Osteocyte (in vitro differentiated cells): ENCODE data around the gene TAF4. TPM values are rescaled to one million over a fixed set of nuclear protein-coding genes. Genes with fewer than 3 reads are reported as not detected.
"Not testable (repeated sequence)": the region's sequence is repeated elsewhere in the genome, so short reads cannot be mapped to it uniquely, and the experiment has no call there.

ENCODE experiments used
- DNase-seq: peaks from one replicate; pipeline ENCODE4 v3.0.0; 2021; ENCODE audit warnings: mixed read lengths; ENCODE audit not compliant: unreplicated experiment; ENCODE audit errors: extremely low spot score
- H3K27ac Mint-ChIP-seq: one replicate; pipeline ENCODE4 v1.8.0; 2021; ENCODE audit warnings: mild to moderate bottlenecking, mixed read lengths; ENCODE audit not compliant: unreplicated experiment
- H3K27me3 Mint-ChIP-seq: one replicate; pipeline ENCODE4 v1.8.0; 2021; ENCODE audit warnings: mixed read lengths; ENCODE audit not compliant: unreplicated experiment
- H3K36me3 Mint-ChIP-seq: one replicate; pipeline ENCODE4 v1.8.0; 2021; ENCODE audit warnings: mixed read lengths; ENCODE audit not compliant: unreplicated experiment
- H3K4me1 Mint-ChIP-seq: one replicate; pipeline ENCODE4 v1.8.0; 2021; ENCODE audit warnings: mixed read lengths; ENCODE audit not compliant: unreplicated experiment
- H3K4me3 Mint-ChIP-seq: one replicate; pipeline ENCODE4 v1.8.0; 2021; ENCODE audit warnings: mild to moderate bottlenecking, moderate library complexity, mixed read lengths; ENCODE audit not compliant: unreplicated experiment
- H3K9me3 Mint-ChIP-seq: one replicate; pipeline ENCODE4 v1.8.0; 2021; ENCODE audit warnings: mixed read lengths; ENCODE audit not compliant: unreplicated experiment
- total RNA-seq: library from RNA; stranded (reverse); gene quantifications from 2 replicates; pipeline ENCODE4 v1.2.1, GENCODE V29; 2021
- TF ChIP-seq, protein P1 (sequence below): fragments of 200-600 bp; sonication (generic); IDR thresholded peaks from 2 replicates; pipeline ENCODE4 v1.5.0; 2021; ENCODE audit warnings: antibody characterized with exemption, mild to moderate bottlenecking, moderate library complexity

Gene TAF4
- total RNA-seq, 1 donor from 2014 or later, result 22.8 TPM

- no peak for DNase-seq
- H3K9me3 Mint-ChIP-seq, result no peaks in the 10 kb centered on the region
- H3K27ac Mint-ChIP-seq, result no peak overlapping the region
- no peaks in the 10 kb centered on the region for H3K4me1 Mint-ChIP-seq
- H3K36me3 Mint-ChIP-seq, result peaks cover 31% of the 10 kb centered on the region
- TF ChIP-seq, protein P1, sequence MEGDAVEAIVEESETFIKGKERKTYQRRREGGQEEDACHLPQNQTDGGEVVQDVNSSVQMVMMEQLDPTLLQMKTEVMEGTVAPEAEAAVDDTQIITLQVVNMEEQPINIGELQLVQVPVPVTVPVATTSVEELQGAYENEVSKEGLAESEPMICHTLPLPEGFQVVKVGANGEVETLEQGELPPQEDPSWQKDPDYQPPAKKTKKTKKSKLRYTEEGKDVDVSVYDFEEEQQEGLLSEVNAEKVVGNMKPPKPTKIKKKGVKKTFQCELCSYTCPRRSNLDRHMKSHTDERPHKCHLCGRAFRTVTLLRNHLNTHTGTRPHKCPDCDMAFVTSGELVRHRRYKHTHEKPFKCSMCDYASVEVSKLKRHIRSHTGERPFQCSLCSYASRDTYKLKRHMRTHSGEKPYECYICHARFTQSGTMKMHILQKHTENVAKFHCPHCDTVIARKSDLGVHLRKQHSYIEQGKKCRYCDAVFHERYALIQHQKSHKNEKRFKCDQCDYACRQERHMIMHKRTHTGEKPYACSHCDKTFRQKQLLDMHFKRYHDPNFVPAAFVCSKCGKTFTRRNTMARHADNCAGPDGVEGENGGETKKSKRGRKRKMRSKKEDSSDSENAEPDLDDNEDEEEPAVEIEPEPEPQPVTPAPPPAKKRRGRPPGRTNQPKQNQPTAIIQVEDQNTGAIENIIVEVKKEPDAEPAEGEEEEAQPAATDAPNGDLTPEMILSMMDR, result no peak
- H3K27me3 Mint-ChIP-seq, result no peaks in the 10 kb centered on the region
- H3K4me3 Mint-ChIP-seq, result no peak overlapping the region
Measured at GRCh38 chr20:61974357-61974665, 91.4 kb downstream of the TAF4 start.

DNA sequence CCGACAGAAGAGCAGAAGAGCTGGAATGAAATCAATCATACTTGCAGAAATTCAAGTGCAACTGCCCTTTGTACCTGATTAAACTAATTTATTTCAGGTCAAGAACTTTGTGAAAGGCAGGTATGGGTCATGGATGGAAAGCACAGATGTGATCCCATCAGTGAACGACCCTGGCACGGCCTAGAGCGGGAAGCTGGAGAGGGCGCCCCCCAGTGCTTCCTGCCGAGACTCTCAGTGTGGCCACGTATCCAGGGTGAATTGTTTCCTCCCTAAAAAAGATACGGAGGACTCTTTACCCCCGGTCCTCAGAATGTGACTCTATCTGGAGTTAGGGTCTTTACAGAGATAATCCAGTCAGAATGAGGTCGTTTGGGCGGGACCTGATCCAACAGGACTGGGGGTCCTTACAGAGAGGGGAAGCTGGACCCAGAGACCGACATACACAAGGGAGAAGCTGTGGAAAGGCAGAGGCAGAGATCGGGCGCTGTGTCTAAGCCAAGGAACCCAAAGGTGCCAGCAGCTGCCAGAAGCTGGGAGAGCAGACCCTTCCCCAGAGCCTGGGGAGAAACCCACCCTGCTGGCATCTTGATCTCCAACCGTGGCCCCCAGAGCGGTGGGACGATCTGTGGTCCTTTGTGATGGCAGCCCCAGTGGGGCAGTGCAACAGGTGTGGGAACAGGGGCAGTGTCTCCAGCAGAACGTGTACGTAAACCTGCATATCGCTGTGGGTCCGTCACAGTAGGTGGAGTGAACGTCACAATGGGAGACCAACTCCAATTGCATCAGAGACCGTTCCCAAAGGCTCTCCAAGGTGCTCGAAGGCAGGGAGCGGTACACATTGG is 91.9 kb downstream of the TAF4 start:
- H3K36me3 Mint-ChIP-seq, result peaks cover 28% of the 10 kb centered on the region
- no peaks in the 10 kb centered on the region for H3K9me3 Mint-ChIP-seq

GRCh38 chr20:61972636-61973508 is 92.8 kb downstream of the TAF4 start:
- no peak overlapping the region for H3K4me3 Mint-ChIP-seq
- no peaks in the 10 kb centered on the region for H3K9me3 Mint-ChIP-seq
- no peaks in the 10 kb centered on the region for H3K4me1 Mint-ChIP-seq
- DNase-seq, result no peak
- TF ChIP-seq, protein P1, result no peak
- no peak overlapping the region for H3K27ac Mint-ChIP-seq
- H3K36me3 Mint-ChIP-seq, result peaks cover 28% of the 10 kb centered on the region
- H3K27me3 Mint-ChIP-seq, result no peaks in the 10 kb centered on the region

More for the DNA sequence above, 91.9 kb downstream of the TAF4 start:
- Mint-ChIP-seq H3K27me3 (no peaks in the 10 kb centered on the region), H3K4me1 (no peaks in the 10 kb centered on the region), H3K27ac (no peak overlapping the region), H3K4me3 (no peak overlapping the region)
- TF ChIP-seq, protein P1, result no peak
- DNase-seq, result no peak

DNA sequence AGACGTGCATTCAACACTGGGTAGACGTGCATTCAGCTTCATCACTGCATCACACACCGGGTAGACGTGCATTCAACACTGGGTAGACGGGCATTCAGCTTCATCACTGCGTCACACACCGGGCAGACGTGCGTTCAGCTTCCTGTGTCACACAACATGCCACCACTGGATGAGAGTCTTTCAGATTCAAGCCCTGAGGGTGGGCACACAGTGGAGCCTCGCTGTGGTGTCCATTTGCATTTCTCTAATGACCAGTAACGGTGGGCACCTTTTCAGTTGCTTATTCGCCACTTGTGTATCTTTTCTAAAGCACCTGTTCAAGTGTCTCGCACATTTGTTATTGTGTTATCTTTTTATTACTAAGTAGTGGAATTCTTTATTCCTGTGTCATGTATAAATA is 94.1 kb downstream of the TAF4 start:
- not testable (repeated sequence) for H3K27ac Mint-ChIP-seq, H3K4me3 Mint-ChIP-seq, H3K9me3 Mint-ChIP-seq, H3K4me1 Mint-ChIP-seq, H3K27me3 Mint-ChIP-seq, DNase-seq
- peaks cover 26% of the 10 kb centered on the region for H3K36me3 Mint-ChIP-seq

- H3K36me3 Mint-ChIP-seq, result peaks cover 22% of the 10 kb centered on the region
- no peak for DNase-seq
- H3K4me1 Mint-ChIP-seq, result no peaks in the 10 kb centered on the region
- H3K27me3 Mint-ChIP-seq, result no peaks in the 10 kb centered on the region
- H3K27ac Mint-ChIP-seq, result no peak overlapping the region
- H3K9me3 Mint-ChIP-seq, result no peaks in the 10 kb centered on the region
- H3K4me3 Mint-ChIP-seq, result no peak overlapping the region
- TF ChIP-seq, protein P1, result no peak
Measured at GRCh38 chr20:61970357-61970756, 95.3 kb downstream of the TAF4 start.
